GM19043 (cell line): ENCODE data around the gene MTMR6.

ENCODE experiments used
- ATAC-seq: cut with Tn5 transposase; IDR thresholded peaks from one replicate; pipeline ENCODE4 v1.9.1; 2021; ENCODE audit warnings: low read depth; ENCODE audit not compliant: unreplicated experiment

Gene MTMR6

DNA sequence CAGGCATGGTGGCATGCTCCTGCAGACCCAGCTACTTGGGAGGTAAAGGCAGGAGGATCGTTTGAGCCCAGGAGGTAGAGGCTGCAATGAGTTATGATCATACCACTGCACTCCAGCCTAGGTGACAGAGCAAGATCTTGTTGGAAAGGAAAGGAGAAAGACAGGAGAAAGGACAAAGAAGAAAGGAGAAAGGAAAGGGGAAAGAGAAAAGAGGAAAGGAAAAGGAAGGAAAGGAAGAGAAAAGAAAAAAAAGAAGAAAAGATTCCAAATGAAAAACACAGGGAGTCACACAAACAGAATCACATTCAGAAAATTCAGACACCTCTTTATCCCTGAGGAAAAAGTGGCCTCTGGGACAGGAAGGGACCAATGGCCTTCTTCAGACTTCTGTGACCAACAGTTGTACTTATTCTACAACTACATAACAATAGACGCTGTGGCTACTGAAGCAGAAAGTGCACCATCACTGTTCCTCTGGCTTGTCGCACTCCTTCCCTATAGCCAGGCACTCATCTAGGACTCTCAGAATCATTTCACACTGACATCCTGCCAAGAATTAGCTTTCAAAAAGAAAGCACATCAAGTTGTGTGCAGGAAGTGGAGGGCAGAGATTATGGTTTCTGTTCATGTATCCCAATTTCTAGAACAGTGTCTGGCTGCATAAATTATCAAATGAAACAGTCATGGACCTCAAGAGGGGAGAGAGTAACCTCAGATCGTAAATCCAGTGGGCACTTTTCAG is 5.9 kb downstream of the MTMR6 start:
- peak; percentile 75 for ATAC-seq

DNA sequence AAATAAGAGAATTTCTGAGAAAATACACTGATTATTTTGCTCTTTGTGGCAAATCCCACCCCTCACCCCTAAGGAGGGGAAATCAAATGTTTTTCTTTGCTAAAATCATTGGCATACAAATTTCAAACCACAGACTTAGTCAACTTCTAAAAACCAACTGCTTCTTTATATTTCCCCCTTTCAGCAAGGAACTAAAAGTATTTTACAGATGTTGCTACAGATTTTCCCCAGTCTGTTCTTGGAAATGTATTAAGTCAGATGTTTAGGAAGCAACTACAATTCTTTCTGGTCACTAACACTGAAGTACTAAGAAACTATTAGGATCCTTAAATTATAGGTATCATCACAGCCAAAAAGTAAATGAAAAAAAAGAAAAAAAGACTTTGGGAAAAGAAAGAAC is 6.9 kb downstream of the MTMR6 start:
- no peak for ATAC-seq

DNA sequence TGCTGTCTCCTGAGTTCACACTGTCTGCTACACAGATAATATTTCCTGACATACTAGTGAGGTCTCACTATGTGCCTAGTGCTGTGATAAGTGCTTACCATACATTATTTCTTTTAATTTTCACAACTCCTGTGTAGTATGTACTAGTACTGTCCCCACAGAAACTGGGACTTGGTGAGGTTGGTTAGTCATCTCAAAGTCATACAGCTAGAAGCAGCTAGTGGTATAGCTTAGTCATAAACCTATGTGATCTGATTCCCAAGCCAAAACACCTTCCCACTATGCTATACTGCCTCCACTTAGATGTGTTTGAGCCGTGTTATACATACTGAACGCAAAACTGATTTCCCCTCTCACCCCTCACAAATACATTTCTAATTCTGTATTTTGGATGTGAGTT is 10.5 kb downstream of the MTMR6 start:
- ATAC-seq = no peak

DNA sequence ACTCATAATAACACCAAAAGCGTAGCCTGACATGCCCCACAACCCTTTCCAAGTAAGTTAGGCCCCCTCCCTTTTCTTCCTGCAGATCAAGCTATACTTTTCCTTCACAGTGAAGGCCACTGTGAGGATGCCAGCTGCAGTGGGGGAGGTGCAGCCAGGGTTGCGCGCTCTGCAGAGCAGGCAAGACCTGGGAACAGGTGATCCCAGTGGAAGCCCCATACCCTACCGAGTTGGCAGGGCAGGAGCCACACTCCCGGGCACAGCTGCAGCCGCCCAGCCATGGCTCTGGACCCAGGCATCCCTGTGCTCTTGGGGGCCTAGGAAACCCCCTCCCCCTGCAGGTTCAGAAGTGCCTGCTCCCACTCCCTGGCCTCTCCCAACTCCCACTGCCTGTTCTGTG is 18.7 kb downstream of the MTMR6 start:
- ATAC-seq = no peak

DNA sequence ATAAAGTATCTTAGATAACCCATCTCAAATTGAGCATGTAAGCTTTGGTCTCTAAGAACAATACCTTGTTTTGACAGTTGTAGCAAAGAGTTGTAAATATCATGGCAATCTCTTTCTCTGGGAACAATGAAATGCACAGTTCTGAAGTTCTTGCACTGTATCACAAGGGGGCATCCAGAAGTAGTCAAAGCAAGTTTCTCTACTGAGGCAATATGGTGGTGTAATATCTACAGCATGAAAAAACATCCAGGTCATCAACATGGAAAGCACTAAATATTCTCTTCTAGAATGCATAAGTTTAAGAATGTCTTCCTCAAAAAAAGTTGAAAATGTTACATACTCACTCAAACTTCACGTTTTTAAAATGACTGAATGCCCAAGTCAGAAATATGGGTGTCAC is 19.6 kb downstream of the MTMR6 start:
- no peak for ATAC-seq

DNA sequence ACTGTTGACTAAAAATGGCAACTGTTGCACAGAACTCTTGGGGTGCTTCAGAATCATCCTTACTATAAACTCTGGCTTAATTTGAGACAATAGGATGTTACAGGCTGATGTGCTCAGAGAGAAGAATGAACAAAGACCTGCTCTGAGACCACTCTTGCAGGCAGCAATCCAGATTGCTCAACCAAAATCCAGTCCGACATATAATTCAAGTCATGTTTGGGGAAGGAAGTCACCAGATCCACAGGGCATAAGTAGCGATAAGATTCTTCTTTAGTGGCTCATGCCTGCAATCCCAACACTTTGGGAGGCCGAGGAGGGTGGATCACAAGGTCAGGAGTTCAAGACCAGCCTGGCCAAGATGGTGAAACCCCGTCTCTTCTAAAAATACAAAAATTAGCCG is 20.6 kb downstream of the MTMR6 start:
- no peak for ATAC-seq

DNA sequence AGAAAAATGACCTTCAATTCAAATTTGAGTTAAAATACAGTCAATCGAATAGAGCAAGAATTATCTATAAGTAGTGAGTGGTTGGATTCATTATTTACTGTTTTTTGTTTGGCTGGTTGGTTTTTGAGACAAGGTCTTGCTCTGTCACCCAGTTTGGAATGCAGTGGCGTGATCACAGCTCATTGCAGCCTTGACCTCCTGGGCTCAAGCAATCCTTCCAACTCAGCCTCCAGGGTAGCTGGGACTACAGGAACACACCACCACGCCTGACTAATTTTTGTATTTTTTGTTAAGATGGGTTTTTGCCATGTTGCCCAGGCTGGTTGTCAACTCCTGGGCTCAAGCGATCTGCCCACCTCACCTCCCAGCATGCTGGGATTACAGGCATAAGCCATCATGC is 25.0 kb downstream of the MTMR6 start:
- no peak for ATAC-seq

DNA sequence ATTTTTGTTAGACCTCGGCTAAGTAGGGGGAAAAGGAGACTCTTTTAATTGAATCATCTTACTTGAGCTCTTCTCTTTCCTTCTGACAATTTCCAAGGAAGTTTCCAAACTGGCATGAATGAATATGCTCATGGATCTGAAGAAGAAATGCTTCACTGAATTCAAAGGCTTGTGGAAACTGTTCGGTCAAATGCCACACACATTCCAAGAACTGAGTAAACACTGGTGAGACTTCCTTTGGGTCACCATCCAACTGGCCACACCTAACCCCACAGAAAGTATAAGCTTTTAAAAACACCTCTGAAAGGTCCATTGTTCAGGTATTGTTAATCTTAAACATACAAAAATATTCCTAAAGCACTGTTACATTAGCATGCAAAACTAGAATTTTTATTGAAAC is 33.6 kb downstream of the MTMR6 start:
- no peak for ATAC-seq

DNA sequence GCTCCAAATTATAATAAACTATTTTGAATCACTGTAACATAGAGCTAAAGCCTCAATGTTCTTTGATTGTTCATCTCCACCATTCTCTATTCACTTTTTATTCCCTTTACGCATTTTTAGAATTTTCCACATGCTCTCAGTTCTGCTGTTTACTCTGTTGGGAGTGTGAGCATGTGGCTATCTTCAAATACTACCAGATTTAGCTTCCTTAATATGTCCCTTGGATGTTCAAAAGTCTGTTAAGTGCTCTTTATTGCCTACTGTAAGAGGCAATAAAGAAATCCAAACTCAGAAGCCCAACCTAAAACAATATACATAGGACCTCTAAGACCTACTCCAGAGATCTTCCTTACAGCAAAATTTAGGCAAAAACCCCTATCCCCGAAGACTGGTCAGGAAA is 34.5 kb downstream of the MTMR6 start:
- no peak for ATAC-seq

DNA sequence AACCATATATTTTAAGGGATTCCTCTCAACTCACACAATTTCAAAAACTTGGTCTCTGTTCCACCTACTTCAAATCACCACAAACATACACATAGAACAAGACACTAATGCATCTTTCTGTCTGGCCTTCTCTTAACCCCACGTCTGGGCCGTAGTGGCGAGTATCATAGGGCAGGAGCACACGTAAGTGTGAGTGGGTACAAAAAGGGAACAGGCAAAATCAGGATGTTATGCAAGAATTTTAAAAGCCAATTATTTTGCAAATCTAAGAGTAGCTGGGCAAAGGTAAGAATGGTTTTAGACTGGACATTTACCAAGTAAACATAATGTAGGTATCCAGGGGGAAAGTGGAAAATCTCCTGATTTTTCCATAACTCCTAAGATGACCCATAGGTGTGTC is 35.1 kb downstream of the MTMR6 start:
- ATAC-seq = no peak

DNA sequence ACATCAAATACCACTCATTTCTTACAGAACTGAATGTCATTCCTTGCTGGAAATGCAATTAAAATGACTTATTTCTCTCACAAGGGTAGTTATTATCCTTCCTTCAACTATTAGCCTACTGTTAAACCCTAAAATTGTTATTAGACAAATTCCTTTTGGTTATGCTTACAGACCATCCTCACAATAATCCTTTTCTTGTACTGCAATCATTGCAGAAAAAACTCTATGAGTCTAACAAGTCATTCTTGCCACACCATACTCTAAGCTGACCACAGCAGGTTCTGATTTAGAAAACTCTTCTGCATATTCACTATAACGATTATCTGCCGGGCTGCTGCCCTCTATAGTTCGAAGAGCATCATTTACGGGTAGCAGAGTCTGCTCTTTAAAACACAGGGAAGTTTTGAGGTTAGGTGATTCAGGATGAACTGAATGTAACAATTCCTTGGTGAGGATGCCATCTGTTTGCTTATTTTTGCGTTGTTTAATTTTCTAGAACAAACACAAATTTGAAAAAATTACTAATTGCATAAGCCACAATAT is 38.2 kb downstream of the MTMR6 start:
- peak; percentile 63 for ATAC-seq

DNA sequence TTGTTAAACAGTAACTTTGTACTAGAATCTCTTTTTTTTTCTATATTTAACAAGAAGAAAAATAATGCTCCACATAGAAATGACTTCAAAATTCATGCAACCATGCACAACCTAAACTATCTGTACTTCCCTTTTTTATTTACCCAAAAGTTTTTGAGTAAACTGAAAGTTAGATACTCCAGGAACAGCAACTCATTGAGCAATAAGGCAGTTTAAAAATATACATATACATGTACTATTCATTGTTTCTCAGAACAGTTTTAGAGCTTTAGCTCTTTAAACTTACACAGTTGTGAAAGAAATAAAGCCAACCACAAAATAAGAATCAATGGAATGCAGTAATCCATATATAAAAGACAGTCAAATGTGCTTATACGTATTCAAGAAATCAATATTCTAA is 39.2 kb downstream of the MTMR6 start:
- no peak for ATAC-seq

DNA sequence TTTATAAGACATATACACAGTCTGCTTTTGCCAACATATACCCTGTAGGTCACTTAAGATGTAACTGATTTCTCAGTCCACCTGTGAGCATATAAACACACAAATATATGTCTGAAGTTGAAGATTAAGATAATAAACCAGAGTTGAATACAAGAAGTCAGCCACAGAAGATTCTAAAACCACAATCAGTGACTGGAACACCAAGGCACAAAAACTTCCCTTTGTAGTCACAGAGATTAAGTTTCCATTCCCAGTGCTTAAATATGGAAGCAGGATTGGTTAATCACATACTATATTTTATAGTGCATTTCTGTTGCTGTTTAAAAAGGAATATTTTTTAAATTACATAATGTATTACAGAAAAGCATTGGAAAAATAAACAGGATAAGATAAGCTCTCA is 39.9 kb downstream of the MTMR6 start:
- no peak for ATAC-seq

DNA sequence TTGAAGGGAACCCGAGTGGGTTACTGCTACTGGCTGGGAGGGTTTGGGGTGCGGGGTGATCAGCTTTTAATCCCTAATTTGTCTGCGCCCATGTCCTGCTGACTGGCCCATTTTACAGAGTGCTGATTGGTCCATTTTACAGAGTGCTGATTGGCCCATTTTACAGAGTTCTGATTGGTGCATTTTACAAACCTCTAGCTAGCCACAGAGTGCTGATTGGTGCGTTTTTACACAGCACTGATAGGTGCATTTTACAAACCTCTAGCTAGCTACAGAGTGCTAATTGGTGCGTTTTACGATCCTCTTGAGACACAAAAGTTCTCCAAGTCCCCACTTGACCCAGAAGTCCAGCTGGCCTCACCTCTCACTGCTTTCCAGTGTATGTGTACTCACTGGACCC is 43.2 kb downstream of the MTMR6 start:
- ATAC-seq = no peak

DNA sequence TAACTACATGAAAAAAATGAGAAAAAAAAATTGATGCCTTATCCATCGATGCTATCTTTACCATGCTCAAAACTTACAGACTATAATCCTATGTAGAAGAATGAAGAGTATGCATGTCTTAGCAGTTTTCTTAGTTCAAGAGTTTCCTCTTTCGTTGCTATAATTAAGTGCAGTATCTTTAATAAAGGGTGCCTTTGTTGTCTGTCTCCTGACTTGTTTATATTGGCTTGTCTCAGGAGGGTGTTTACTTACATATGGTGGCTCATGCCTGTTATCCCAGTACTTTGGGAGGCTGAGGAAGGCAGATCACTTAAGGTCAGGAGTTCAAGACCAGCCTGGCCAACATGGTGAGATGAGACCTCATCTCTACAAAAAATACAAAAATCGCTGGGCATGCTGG is 44.3 kb downstream of the MTMR6 start:
- ATAC-seq = no peak

DNA sequence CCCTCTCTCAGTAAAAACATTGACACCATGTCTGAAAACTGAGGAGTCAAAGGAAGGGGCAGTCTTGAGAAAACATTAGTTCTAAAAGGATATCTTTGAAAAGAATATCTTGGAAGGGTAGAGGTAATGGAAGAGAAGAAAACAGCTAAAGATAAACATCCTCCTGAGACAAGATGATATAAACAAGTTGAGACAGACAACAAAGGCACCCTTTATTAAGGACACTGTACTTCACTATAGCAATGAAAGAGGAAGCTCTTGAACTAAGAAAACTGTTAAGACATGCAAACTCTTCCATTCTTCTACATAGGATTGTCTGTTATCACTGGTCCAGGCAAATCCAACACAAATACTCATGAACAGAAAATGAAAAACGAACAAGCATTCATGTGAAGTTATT is 46.3 kb downstream of the MTMR6 start:
- no peak for ATAC-seq

DNA sequence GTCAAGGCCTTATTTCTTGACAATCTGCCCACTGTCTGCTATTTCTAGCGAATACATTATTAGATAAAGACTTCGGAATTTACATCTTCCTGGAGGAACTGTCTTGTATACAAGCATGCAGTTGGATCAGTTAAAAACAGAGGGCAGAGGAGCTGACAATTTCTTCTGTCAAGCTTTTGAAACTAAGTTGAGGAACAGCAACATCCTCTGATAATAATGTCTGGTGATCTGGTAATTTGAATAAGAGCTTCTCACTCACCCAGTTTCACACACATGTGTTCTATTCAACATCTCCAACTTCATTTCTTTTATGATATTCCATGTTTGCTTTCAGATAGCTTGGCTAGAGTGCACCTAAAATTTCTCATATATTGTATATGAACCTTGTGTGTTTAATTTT is 50.2 kb downstream of the MTMR6 start:
- ATAC-seq = no peak

DNA sequence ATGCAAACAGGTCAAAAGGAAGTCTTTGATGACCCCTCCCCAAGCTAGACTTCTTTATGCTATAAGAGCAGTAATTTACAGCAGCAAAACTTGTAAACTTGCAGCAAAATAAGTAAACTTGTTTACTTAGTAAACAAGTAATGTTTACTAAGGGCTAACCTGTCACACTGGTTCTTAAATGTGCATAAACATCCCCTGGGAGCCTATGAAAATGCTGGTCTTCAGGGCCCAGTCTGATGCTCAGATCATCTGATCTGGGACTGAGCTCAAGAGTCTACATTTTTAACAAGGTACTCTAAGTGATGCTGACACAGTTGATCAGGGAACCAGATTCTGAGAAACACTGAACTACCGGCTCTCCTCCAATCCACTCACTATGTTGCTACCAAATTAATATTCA is 53.4 kb downstream of the MTMR6 start:
- no peak for ATAC-seq

DNA sequence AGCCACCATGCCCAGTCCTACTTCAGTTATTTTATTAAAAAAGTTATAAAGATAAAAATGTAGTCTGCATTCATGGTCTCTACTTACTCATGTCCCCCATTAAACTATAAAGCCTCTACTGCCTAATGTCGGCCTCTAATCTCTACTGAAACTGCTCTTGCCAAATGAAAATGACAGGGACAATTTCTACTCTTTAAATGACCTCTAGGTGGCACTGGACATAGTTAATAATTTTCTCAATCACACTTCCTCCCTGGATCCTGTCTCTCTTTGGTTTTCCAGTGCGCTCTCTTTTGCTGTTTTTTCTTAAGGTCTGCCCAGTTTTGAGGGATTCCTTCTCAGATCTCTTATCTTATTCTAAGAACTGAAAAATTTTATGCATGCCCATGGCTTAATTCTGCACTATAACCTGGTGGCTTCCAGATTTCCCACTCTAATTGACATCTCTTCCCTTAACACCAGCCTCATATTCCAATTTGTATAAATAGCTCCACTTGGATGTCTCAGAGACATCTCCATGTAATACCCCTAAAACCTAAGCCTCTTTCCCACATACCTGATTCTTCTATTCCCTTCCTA is 54.3 kb downstream of the MTMR6 start:
- ATAC-seq = no peak

DNA sequence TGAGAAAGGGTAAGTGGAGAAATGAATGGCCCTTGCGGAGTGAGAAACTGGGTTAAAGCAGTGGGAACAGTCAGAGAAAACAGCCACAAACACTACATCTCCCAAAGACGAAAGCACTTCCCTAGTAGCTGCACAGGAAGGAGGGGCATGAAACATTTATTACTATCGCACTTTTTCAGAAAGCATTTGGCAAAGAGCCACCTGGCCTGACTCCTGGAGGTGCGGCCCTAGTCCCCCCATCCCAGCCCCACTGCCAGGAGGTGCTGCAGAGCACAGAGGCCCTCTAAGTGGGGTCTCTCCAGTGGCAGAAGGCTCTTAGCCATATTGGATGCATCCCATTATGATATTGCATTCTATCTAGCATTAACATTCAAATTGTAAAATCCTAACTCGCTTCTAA is 55.8 kb downstream of the MTMR6 start:
- ATAC-seq = no peak

DNA sequence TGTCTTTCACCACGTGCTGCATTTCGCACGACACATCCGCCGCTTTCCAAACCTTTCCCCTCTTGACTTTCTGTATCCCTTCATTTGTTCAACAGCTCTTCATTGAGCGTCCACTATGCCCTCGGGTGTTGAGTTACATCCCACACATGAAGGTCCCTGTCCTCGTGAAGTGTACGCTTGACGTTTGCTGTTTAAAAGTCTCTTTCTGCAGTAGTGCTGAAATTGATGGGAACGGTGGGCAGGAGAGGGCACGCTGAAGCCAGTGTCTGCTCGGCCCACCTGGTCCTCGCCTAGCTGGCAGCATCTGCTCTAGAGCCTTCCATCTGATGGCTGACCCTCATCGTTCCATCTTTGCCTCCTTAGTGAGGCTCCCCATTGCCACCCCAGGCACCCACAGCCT is 59.6 kb downstream of the MTMR6 start:
- no peak for ATAC-seq

DNA sequence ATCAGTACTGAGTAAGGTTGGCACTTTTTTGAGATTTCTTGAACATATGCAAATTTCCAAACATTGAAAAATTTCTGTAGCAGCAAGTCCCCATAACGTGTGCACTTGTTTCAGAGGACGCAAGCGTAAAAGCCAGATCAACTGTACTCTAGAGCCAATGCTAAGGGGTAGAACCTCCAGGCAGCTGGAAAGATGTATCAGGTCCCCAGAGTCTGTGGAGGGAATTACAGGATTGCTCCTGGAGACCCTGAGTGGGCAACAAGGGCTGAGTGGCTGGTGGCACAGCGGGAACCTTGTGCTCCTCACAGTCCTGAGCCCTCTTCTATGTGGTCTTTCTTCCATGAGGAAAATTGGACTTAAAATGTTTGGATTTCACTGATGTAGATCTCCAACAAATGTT is 61.3 kb downstream of the MTMR6 start:
- no peak for ATAC-seq
